IPS-18a (cell line): ENCODE measurements around the gene TBC1D4.

ENCODE experiments used
- H3K27ac ChIP-seq: one replicate; pipeline ENCODE4 v1.5.1; 2013; ENCODE audit warnings: low read length
- H3K27me3 ChIP-seq: one replicate; pipeline ENCODE4 v1.6.1; 2013; ENCODE audit warnings: mild to moderate bottlenecking, low read length; ENCODE audit not compliant: control insufficient read depth, insufficient read depth
- H3K36me3 ChIP-seq: one replicate; pipeline ENCODE4 v1.6.1; 2013; ENCODE audit warnings: low read depth, low read length; ENCODE audit not compliant: control insufficient read depth
- H3K4me1 ChIP-seq: one replicate; pipeline ENCODE4 v1.6.1; 2013; ENCODE audit warnings: low read depth, low read length; ENCODE audit not compliant: control insufficient read depth
- H3K4me3 ChIP-seq: one replicate; pipeline ENCODE4 v1.5.1; 2013; ENCODE audit warnings: low read length
- H3K9ac ChIP-seq: one replicate; pipeline ENCODE4 v1.6.1; 2013; ENCODE audit warnings: mild to moderate bottlenecking, low read length, moderate library complexity
- H3K9me3 ChIP-seq: one replicate; pipeline ENCODE4 v1.6.1; 2013; ENCODE audit warnings: low read depth, low read length; ENCODE audit not compliant: control insufficient read depth

The TBC1D4 gene

DNA sequence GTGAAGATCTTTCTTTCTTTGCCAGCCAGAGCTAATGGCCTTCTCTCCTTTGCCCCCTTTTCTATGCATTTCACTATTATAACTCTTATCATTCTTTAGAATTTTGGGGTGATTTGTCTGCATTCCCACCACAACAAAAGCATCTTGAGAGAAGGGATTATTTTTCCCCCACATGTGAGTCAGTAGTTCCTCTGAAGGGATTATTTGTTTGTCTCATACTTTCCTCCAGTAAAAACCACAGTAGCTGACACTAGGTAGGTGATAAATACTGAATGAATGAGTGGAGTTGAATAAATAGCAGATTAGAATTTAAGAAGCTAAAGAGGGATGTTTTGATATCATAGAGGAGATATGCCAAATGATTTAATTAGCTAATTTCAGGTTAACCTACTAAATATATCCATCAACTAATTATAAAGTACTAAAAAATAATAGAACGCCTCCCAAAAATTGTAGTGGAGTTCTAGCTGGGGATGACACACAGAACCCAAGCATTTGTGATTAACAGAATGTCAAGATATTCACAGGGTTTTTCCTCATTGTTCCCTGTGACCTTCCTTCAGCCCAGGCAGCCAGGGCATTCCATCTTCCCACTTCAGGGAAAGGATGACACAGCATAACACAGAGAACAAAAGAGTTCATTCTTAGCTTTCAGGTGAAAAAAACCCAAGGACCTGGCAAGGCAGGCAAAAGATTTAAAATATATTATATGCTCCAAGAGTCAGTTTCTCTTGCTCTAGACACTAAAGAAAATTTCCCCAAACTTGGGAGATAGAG, 3.5 kb upstream of the TBC1D4 start:
- Histone ChIP-seq H3K4me3 (no peak overlapping the region), H3K4me1 (peaks cover 13% of the 10 kb centered on the region), H3K9me3 (no peaks in the 10 kb centered on the region), H3K27me3 (peaks cover 1% of the 10 kb centered on the region), H3K36me3 (no peaks in the 10 kb centered on the region), H3K9ac (no peak overlapping the region), H3K27ac (no peak overlapping the region)

DNA sequence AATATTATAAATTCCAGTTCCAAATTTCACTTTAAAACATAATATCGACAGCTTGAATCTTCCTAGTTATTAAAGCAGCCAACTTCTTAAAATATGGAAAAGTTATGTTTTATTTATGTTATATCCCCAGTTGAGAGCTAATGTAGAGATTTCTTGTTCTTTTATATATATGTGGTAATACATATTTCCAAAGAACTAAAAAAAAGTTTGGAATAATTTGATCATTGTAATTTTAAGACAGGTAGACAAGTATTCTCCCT, 781 bp upstream of the TBC1D4 start:
- peaks cover 13% of the 10 kb centered on the region for H3K27me3 ChIP-seq
- no peak overlapping the region for H3K27ac ChIP-seq
- peak overlapping the region; percentile 83 for H3K4me3 ChIP-seq
- H3K9me3 ChIP-seq = no peaks in the 10 kb centered on the region
- no peaks in the 10 kb centered on the region for H3K36me3 ChIP-seq
- H3K4me1 ChIP-seq = peaks cover 19% of the 10 kb centered on the region
- H3K9ac ChIP-seq = peak overlapping the region; percentile 71

DNA sequence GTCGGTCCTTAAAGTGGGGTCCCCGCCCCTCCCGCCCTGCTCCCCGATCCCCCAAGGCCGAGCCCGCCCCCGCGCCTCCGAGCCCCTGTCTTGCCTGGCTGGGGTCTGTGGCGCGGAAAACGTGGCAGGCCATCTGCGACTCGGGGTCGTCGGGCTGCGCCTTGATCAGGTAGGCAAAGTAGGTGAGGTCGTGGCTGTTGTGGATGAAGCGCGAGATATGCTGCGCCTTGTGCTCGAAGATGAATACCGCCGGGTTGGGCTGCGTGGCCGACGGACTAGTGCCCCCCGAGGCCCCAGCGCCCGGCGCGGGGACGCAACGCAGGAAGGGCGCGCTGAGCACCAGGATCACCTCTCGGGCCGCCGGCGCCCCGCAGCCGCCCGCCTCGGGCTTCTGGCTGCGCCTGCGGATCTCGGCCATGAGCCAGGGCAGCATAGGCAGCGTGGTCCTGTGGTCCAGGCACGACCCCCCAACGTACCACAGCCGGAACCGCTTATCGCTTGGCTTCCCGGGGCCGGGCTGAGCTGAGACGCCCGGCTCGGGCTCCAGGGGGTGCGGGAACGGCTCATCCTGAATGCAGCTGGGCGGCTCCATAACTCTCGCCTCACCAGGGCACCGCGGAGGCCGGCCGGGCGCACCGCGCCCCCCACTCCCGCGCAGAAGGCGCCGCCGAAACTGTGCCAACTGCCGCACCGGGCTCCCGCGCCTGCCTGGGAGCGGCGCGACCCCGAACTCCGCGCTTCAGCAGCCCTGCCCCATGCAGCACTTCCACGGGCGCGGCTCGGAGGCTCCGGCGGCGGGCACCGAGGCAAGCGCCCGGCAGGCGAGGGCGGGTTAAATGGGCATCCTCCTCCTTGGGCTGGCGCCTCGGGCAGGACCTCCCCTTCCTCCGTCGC, 546 bp downstream of the TBC1D4 start:
- no peak overlapping the region for H3K27ac ChIP-seq
- peak overlapping the region; percentile 83 for H3K4me3 ChIP-seq

DNA sequence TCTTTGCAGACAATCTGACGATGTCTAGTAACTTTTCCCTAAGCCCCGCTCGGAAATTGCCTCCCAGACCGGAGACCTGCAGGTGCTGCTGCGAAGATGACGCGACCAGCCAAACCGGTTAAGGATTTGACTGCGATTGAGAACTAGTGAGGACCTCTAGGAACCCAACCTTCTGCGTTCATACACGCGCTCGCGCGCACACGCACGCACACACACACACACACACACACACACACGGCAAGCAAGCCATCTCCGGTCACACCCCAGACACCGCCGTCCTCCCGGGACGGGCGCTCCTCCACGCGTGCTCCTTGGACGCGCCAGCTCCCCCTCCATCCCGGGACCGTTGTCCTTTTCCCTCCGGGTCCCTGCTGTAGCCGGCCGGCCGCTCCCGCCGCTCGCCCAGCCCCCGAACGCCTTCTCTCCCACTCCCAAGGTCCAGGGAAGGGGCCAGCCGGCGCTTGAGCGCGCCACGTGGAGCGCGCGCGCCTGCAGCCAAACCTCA, 1.2 kb downstream of the TBC1D4 start:
- Histone ChIP-seq H3K27ac (no peak overlapping the region), H3K4me1 (peaks cover 17% of the 10 kb centered on the region)

More for the DNA sequence above, 546 bp downstream of the TBC1D4 start:
- peaks cover 13% of the 10 kb centered on the region for H3K27me3 ChIP-seq
- no peaks in the 10 kb centered on the region for H3K36me3 ChIP-seq
- H3K4me1 ChIP-seq = peaks cover 22% of the 10 kb centered on the region
- no peaks in the 10 kb centered on the region for H3K9me3 ChIP-seq
- peak overlapping the region; percentile 71 for H3K9ac ChIP-seq

DNA sequence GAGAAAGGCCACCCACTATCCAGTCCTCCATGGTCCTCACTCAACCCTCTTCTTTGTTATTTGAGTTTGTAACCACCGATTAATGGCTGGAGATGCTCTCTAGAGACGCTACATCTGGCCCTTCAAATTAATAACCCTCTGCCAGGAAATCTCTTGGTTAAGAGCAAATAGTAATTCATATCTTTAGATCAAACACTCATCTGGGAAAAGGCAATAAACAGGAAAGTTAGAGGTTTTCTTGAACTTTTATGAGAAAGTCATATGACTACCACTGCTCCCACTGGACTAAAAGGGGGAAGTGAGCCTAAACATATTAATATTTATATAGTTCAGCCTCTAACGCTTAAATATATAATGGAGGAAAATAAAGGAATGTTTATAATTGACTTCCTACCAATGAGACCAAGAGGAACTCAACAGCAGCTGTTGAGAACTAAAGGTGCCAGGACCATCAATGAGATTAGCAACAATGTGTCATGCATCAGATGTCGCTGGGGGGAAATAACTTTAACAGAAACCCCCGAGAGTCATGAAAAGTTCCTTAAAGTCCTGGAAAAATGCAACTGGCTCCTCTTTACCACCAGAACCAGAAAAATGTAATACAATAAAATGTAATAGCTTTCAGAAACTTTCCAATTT, 2.7 kb downstream of the TBC1D4 start:
- Histone ChIP-seq H3K4me1 (peaks cover 15% of the 10 kb centered on the region), H3K36me3 (no peaks in the 10 kb centered on the region), H3K27ac (no peak overlapping the region), H3K9ac (no peak overlapping the region), H3K4me3 (no peak overlapping the region), H3K27me3 (peaks cover 13% of the 10 kb centered on the region), H3K9me3 (no peaks in the 10 kb centered on the region)

More for the DNA sequence above, 1.2 kb downstream of the TBC1D4 start:
- H3K9ac ChIP-seq = peak overlapping the region; percentile 71
- no peaks in the 10 kb centered on the region for H3K36me3 ChIP-seq
- peak overlapping the region; percentile 83 for H3K4me3 ChIP-seq
- H3K9me3 ChIP-seq = no peaks in the 10 kb centered on the region
- peaks cover 13% of the 10 kb centered on the region for H3K27me3 ChIP-seq

DNA sequence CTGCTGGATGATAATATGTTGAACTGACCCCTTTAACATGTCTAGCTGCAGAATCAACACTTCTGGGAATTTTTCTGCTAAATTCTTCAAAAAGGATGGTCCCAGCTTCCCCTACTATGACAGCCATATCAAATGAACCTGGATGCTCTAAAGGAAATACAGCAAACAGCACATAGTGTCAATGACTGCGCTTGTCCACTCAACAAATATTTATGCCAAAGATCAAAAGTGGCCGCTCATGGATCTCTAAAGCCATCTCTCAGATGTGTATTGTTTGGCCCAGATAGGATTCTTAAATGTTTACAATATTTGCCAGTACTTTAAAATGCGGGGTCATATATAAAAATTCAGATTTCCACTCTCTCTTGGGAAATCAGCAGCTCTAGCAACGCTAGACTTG, 3.3 kb downstream of the TBC1D4 start:
- H3K4me3 ChIP-seq = no peak overlapping the region
- no peak overlapping the region for H3K9ac ChIP-seq
- H3K9me3 ChIP-seq = no peaks in the 10 kb centered on the region
- H3K36me3 ChIP-seq = no peaks in the 10 kb centered on the region
- no peak overlapping the region for H3K27ac ChIP-seq
- H3K27me3 ChIP-seq = peaks cover 13% of the 10 kb centered on the region
- peaks cover 15% of the 10 kb centered on the region for H3K4me1 ChIP-seq

DNA sequence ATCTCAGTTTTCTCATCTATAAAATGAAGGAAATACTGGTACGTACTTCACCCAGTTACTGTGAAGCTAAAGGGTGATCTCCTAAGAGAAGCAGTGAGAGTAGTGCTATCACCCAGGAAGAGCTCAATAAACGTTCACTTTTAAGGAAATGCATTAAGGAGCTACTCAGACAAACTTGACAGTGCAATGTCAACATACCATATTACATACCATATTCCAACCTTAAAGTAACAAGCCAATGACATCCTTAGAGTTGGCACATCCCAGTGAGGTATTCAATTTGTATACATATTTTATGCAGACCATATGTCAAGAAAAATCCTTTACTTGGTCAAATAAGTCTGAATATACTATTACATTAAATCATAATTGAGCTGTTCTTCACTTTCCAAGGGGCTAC, 7.0 kb downstream of the TBC1D4 start:
- Histone ChIP-seq H3K4me3 (no peak overlapping the region), H3K36me3 (no peaks in the 10 kb centered on the region), H3K9ac (no peak overlapping the region), H3K27me3 (peaks cover 7% of the 10 kb centered on the region), H3K4me1 (peaks cover 4% of the 10 kb centered on the region), H3K9me3 (no peaks in the 10 kb centered on the region), H3K27ac (no peak overlapping the region)

DNA sequence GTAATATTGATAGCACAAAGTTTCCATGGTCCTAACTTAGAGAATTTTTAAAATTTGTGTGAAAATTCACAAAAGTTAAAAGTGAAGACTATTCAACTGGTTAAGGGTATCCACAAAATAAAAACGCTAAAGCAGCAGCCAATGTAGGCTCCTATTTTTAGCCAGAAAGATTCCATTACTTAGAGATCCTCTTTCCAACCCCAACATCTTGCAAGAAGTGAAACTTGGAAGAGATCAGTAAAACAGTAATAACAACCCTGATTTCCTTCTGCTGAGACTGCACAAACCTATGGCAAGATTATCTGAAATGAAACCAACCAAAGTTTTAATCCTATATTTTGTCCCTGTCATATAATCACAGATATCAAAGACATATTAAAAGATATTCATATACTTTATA, 8.5 kb downstream of the TBC1D4 start:
- Histone ChIP-seq H3K9ac (no peak overlapping the region), H3K9me3 (no peaks in the 10 kb centered on the region), H3K4me3 (no peak overlapping the region), H3K4me1 (peaks cover 8% of the 10 kb centered on the region), H3K36me3 (no peaks in the 10 kb centered on the region), H3K27me3 (no peaks in the 10 kb centered on the region), H3K27ac (no peak overlapping the region)

DNA sequence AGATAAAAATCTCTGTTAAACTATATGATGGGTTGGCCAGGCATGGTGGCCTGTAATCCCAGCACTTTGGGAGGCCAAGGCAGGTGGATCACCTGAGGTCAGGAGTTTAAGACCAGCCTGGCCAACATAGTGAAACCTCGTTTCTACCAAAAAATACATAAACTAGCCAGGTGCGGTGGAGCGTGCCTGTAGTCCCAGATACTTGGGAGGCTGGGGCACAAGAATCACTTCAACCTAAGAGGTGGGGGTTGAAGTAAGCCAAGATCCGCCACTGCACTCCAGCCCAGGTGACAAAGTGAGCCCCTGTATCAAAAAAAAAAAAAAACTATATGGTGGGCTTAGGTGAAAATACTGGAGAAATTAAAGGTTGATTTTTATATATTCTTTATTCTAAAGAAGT, 11.3 kb downstream of the TBC1D4 start:
- no peak overlapping the region for H3K9ac ChIP-seq
- H3K4me1 ChIP-seq = peaks cover 4% of the 10 kb centered on the region
- no peaks in the 10 kb centered on the region for H3K27me3 ChIP-seq
- no peaks in the 10 kb centered on the region for H3K9me3 ChIP-seq
- no peaks in the 10 kb centered on the region for H3K36me3 ChIP-seq
- no peak overlapping the region for H3K27ac ChIP-seq
- no peak overlapping the region for H3K4me3 ChIP-seq

DNA sequence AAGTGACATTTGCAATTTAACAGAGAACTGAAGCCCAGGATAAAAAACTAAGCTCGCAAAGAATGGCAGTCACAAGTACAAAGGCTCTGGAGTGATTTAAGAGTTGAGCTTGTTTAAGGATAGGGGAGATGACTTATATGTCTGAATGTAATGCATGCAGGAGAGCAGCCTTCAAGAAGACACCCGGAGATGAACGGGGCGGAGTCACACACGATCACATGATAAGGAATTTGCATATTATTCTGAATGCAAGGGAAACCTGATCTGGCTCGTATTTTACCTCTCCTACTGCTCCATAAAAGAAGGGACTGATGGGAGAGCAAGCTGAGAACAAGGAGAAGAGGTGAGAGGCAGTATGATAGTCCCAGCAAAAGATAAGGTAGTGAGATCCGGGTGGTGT, 12.9 kb downstream of the TBC1D4 start:
- no peak overlapping the region for H3K4me3 ChIP-seq
- H3K27ac ChIP-seq = no peak overlapping the region
- peaks cover 4% of the 10 kb centered on the region for H3K4me1 ChIP-seq
- no peak overlapping the region for H3K9ac ChIP-seq
- H3K9me3 ChIP-seq = no peaks in the 10 kb centered on the region
- H3K27me3 ChIP-seq = no peaks in the 10 kb centered on the region
- H3K36me3 ChIP-seq = no peaks in the 10 kb centered on the region

DNA sequence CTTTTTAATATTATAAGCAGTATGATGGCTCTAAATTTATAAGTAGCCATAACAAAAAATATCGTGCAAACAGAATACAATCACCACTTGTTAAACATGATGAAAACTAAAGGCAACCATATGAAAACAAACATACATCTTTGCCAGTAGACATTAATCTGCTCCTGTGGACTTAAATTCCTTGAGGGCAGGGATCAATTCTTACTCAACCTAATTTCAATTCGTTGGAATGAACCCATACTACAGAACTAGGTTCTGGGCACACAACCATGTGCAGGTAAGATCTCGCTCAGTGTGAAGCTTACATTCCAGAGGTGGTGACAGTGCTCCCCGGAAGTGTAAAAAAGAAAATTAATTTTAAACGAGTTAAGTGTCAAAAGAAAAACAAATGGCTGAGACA, 13.4 kb downstream of the TBC1D4 start:
- no peak overlapping the region for H3K9ac ChIP-seq
- H3K9me3 ChIP-seq = no peaks in the 10 kb centered on the region
- no peak overlapping the region for H3K4me3 ChIP-seq
- no peaks in the 10 kb centered on the region for H3K27me3 ChIP-seq
- H3K27ac ChIP-seq = no peak overlapping the region
- peaks cover 4% of the 10 kb centered on the region for H3K4me1 ChIP-seq
- H3K36me3 ChIP-seq = no peaks in the 10 kb centered on the region
